ENCODE data around the gene MAPRE3.

- TF ChIP-seq, protein P1, sequence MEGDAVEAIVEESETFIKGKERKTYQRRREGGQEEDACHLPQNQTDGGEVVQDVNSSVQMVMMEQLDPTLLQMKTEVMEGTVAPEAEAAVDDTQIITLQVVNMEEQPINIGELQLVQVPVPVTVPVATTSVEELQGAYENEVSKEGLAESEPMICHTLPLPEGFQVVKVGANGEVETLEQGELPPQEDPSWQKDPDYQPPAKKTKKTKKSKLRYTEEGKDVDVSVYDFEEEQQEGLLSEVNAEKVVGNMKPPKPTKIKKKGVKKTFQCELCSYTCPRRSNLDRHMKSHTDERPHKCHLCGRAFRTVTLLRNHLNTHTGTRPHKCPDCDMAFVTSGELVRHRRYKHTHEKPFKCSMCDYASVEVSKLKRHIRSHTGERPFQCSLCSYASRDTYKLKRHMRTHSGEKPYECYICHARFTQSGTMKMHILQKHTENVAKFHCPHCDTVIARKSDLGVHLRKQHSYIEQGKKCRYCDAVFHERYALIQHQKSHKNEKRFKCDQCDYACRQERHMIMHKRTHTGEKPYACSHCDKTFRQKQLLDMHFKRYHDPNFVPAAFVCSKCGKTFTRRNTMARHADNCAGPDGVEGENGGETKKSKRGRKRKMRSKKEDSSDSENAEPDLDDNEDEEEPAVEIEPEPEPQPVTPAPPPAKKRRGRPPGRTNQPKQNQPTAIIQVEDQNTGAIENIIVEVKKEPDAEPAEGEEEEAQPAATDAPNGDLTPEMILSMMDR (IDR thresholded peaks at IDR 0.05; ENCODE audit: low read depth, low read length), result no peak
- TF ChIP-seq EZH2phosphoT487 (IDR thresholded peaks at IDR 0.05; ENCODE audit: low read depth), result no peak
These were observed 27.9 kb downstream of the MAPRE3 start for GRCh38 chr2:26998323-26998722.
